ACC112 (cell line): ENCODE results near the gene FUNDC2.
"Not testable (repeated sequence)": the region's sequence is repeated elsewhere in the genome, so short reads cannot be mapped to it uniquely, and the experiment has no call there.

Experiments
- H2AFZ ChIP-seq: fragments of 200-600 bp; sonication (generic); one replicate; pipeline ENCODE4 v1.6.0; 2017; ENCODE audit warnings: antibody characterized with exemption, low read length; ENCODE audit not compliant: unreplicated experiment
- H3K27ac ChIP-seq: fragments of 200-600 bp; sonication (generic); 2 replicates; pipeline ENCODE4 v1.5.1; 2014; ENCODE audit warnings: low read depth, mild to moderate bottlenecking, antibody characterized with exemption, low read length, moderate library complexity
- H3K27me3 ChIP-seq: fragments of 200-600 bp; sonication (generic); 2 replicates; pipeline ENCODE4 v1.6.1; 2014; ENCODE audit warnings: mild to moderate bottlenecking, antibody characterized with exemption, low read length, moderate library complexity, mixed read lengths; ENCODE audit not compliant: insufficient read depth
- H3K36me3 ChIP-seq: fragments of 200-600 bp; sonication (generic); 2 replicates; pipeline ENCODE4 v1.6.1; 2016; ENCODE audit warnings: mild to moderate bottlenecking, antibody characterized with exemption, low read length, moderate library complexity, mixed read lengths; ENCODE audit not compliant: insufficient read depth
- H3K4me1 ChIP-seq: fragments of 200-600 bp; sonication (generic); one replicate; pipeline ENCODE4 v1.6.1; 2016; ENCODE audit warnings: low read length, mixed read lengths; ENCODE audit not compliant: insufficient read depth, unreplicated experiment, control insufficient read depth
- H3K4me3 ChIP-seq: fragments of 200-600 bp; sonication (generic); 2 replicates; pipeline ENCODE4 v1.5.1; 2014; ENCODE audit warnings: mild to moderate bottlenecking, low read depth, low read length
- H3K79me2 ChIP-seq: fragments of 200-600 bp; sonication (generic); one replicate; pipeline ENCODE4 v1.6.0; 2016; ENCODE audit warnings: low read length; ENCODE audit not compliant: control insufficient read depth, unreplicated experiment, insufficient read depth

Gene FUNDC2

DNA sequence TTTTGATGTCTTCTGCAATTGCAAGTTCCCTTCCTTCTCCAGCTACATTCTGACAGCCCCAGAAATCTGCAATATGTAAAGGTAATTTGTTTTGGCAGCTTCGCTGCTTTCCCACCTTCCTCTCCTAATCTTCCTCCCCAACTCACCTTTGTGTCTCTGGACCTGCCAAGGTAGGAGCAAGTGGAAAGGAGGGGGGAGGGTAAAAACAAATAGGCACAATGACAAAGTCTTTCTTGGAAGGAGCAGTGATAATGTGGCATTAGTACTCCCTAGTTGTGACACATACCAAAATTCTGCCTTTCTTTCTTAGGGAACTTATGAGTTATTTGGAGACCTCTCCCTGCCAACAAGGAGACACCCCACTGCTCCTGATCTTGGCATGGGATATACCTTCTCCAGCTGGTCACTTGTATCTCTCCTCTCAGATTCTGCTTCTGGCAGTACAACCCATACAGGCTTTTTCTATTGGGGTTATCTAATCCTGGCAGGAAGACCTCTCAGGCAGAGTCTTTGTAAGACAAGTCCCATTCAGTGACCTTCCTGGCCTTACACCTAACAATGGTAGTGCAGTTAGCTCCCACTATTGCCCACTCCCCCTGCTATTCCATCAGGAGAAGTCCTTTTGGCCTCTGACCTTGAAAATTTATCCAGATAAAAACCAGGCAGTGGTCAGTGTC is 28.3 kb upstream of the FUNDC2 start:
- Histone ChIP-seq H3K27ac (no peak overlapping the region), H2AFZ (no peak overlapping the region), H3K79me2 (no peaks in the 10 kb centered on the region), H3K27me3 (no peaks in the 10 kb centered on the region), H3K4me3 (no peak overlapping the region), H3K36me3 (no peaks in the 10 kb centered on the region), H3K4me1 (no peaks in the 10 kb centered on the region)

DNA sequence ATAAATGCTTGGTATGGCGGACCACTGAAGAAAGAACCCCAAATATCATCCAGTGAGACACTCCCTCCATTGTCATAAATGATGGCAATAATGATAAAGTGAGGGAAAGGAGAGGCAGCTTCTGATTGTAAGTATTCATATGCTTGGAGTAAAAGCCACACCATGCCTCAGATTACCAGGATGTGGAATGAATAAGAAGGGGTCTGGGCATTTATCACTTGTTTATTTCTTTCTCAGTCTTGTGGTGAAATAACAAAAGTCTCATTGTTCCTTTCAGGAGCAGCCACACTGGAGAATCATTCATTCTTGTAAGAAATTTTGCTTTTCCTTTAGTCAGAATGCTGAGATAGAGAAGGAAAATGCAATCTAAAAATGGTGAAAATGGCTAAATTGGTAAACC is 25.8 kb upstream of the FUNDC2 start:
- Histone ChIP-seq H3K4me3 (no peak overlapping the region), H3K79me2 (no peaks in the 10 kb centered on the region), H2AFZ (no peak overlapping the region), H3K27ac (no peak overlapping the region), H3K4me1 (no peaks in the 10 kb centered on the region), H3K36me3 (no peaks in the 10 kb centered on the region), H3K27me3 (no peaks in the 10 kb centered on the region)

DNA sequence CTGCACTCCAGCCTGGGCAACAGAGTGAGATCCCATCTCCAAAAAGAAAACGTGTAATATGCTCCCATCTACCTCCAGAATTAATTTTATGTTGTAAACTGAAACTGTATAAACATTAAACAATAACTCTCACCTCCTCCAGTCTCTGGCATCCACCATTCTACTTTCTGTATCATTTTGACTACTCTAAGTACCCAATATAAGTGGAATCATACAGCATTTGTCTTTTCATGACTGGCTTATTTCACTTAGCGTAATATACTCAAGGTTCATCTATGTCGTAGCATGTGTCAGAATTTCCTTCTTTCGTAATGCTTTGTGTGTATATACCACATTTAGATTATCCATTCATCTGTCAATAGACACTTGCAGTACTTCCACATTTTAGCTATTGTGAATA is 24.8 kb upstream of the FUNDC2 start:
- no peaks in the 10 kb centered on the region for H3K27me3 ChIP-seq
- no peaks in the 10 kb centered on the region for H3K79me2 ChIP-seq
- no peak overlapping the region for H3K27ac ChIP-seq
- no peak overlapping the region for H3K4me3 ChIP-seq
- H3K36me3 ChIP-seq, result no peaks in the 10 kb centered on the region
- H2AFZ ChIP-seq, result no peak overlapping the region
- no peaks in the 10 kb centered on the region for H3K4me1 ChIP-seq

DNA sequence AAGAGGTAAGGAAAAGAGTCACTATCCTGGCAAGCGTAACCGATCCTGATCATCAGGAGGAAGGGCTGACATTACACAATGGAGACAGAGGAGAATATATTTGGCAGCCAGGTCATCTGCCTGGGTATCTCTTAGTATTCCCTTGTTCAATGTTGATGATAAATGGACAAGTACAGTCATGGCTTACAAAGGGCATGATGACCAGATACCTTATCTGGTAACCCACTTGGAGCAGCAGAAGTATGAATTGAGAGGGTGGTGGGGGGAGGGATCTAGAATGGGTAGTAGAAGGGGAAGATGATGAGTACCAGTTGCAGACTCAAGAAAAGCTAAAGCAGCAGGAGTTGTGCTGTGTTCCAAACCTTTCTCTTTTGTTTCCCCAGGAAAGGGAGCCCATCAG is 21.5 kb upstream of the FUNDC2 start:
- no peaks in the 10 kb centered on the region for H3K4me1 ChIP-seq
- no peak overlapping the region for H3K4me3 ChIP-seq
- no peak overlapping the region for H3K27ac ChIP-seq
- no peak overlapping the region for H2AFZ ChIP-seq
- H3K79me2 ChIP-seq, result no peaks in the 10 kb centered on the region
- no peaks in the 10 kb centered on the region for H3K36me3 ChIP-seq
- H3K27me3 ChIP-seq, result no peaks in the 10 kb centered on the region

DNA sequence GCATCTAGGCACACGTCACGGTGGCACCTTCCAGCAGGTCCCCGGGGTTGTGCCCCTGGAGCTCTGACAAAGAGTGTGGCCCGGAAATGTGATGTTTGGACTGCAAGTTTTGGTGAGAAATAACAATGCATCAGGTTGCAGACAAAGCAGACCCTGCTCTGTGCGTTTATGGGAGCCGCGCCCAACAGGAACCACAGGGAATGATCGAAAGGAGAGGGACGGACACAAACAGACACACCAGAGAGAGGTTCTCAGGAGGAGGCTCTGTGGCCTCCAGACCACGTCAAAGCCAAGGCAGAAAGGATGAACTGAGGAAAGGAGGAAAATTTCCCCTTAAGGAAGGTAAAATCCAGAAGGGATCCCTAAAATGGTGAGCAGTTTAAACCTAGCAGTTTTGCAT is 20.3 kb upstream of the FUNDC2 start:
- H3K27ac ChIP-seq, H3K79me2 ChIP-seq, H3K36me3 ChIP-seq, H3K4me3 ChIP-seq, H2AFZ ChIP-seq, H3K4me1 ChIP-seq, H3K27me3 ChIP-seq: not testable (repeated sequence)

DNA sequence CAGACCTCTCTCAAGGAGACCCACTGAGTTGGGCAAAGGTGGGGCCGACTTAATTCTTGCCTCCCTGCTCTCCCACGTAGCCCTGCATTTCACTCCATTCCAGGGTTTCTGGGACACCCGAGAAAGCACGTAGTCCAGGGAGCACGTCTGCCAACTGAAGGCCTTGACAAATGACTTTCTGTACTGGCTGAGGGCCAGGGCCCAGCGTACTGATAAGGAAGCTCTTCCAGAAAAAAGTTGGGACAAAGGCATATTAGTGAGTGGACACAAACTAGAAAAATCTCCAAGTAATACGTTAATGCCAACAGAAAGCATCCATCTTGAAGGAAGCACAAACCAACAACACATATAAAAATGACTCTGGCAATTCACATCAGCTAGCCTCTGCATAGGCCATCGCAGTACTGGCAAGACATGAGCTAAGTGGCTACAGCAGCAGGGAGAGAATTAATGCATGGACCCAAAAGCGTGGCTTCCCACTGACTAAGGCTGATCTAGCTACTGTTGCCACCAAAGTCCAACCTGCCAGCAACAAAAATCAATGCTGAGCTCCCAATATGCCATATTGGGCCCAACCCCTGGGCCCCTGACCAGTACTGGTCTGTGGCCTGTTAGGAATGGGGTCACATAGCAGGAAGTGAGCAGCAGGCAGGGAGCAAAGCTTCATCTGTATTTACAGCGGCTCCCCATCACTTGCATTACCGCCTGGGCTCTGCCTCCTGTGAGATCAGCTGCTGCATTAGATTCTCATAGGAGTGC is 19.6 kb upstream of the FUNDC2 start:
- H3K4me3 ChIP-seq, H3K27ac ChIP-seq, H3K4me1 ChIP-seq, H3K79me2 ChIP-seq, H2AFZ ChIP-seq, H3K27me3 ChIP-seq, H3K36me3 ChIP-seq: not testable (repeated sequence)

DNA sequence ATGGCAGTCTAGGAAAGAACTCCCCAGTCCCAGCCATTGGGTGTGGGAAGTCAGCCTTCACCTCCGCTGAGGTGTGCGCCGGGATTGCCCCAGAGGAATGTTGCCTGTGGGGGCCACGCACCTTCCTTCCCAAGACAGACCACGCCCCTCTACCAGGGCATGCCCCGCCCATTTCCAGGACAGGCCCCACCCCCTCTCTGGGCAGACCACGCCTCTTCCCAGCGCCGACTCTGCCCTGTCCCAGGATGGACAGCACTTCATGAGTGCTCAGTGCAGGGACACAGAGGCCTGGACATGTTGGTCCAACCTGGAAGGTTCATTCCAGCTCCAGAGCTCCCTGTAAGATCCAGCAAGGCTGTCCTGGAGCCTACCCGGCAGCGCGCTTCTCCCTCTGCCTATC is 18.1 kb upstream of the FUNDC2 start:
- not testable (repeated sequence) for H3K36me3 ChIP-seq, H2AFZ ChIP-seq, H3K4me1 ChIP-seq, H3K79me2 ChIP-seq, H3K4me3 ChIP-seq, H3K27me3 ChIP-seq, H3K27ac ChIP-seq

DNA sequence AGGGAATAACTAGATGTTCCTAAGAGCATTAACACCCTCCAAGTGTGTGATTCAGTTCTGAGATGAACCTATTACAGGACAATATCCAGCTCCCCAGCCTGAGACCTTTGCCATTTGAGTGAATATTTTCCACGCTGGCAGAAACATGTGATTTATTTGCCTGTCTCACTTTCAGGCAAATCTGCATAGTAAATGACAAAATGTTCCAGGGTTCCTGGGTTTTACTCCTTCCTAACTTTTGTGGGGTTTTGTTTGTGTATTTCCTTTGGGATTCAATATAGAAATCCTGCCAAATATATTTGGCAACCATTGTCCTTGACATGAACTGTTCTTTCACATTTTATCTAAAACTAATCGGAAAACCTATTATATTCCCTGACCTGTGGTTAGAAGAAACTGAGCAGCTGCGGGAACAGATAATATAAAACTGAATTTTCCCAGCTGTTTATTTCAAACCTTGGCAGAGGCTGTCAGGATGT is 16.6 kb upstream of the FUNDC2 start:
- no peak overlapping the region for H2AFZ ChIP-seq
- H3K4me3 ChIP-seq, result no peak overlapping the region
- H3K79me2 ChIP-seq, result no peaks in the 10 kb centered on the region
- no peaks in the 10 kb centered on the region for H3K27me3 ChIP-seq
- H3K4me1 ChIP-seq, result no peaks in the 10 kb centered on the region
- no peaks in the 10 kb centered on the region for H3K36me3 ChIP-seq
- H3K27ac ChIP-seq, result no peak overlapping the region

DNA sequence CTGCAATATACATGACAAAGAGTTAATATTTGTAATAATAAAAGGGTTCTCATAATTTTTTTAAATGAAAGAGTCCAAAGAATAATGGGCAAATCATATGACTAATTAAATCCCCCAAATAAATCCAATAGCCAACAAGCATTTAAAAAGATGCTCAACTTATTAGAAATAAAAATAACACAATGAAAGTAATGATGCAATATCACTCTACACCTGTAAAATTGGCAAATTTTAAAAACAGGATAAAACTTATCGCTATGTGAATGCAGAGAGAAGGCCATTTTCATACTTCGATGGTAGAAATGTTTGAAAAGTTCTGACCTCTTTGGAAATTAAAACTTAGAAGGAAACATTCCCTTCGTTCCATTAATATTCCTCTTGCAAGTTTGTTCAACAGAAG is 6.1 kb upstream of the FUNDC2 start:
- no peaks in the 10 kb centered on the region for H3K36me3 ChIP-seq
- H2AFZ ChIP-seq, result no peak overlapping the region
- H3K27ac ChIP-seq, result no peak overlapping the region
- H3K79me2 ChIP-seq, result no peaks in the 10 kb centered on the region
- no peaks in the 10 kb centered on the region for H3K4me1 ChIP-seq
- no peaks in the 10 kb centered on the region for H3K27me3 ChIP-seq
- H3K4me3 ChIP-seq, result no peak overlapping the region

DNA sequence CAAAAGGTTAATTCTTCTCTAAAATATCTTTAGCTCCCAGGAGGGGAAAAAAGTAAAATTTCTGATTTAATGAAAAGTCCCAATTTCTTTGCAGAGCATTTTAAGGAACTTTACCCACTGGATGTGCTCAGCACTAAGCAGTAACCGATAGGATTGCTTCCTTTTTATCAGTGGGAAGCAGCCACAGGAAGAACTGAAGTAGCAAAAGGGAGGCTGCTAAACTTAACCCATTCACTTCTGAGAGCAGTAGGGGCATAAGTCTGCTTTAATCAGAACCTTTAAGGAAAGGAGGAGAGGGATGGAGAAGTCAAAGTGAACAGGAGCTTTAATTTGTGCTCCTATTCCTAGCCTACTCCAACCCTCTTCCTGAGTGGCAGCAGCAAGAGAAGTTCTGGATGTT is 4.1 kb upstream of the FUNDC2 start, which contains the start of gene F8:
TSS of gene F8 (minus strand) at position 139 of the 400 bp plus-strand sequence. CDS start 171 bp downstream, outside the sequence.
- Histone ChIP-seq H3K27ac (no peak within 1 kb of the TSS), H2AFZ (no peak within 1 kb of the TSS), H3K27me3 (no peaks in the 10 kb centered on the region)

More for the DNA sequence above, 4.1 kb upstream of the FUNDC2 start, which contains the start of gene F8:
- H3K36me3 ChIP-seq, result no peaks in the 10 kb centered on the region
- H3K79me2 ChIP-seq, result no peaks in the 10 kb centered on the region
- no peak within 1 kb of the TSS for H3K4me3 ChIP-seq
- H3K4me1 ChIP-seq, result no peaks in the 10 kb centered on the region
